IMR-90 (cell line): ENCODE measurements around the gene PINLYP. TPM values are rescaled to one million over a fixed set of nuclear protein-coding genes. Genes with fewer than 3 reads are reported as not detected.
A peak's percentile ranks its signal among the peaks of the same experiment; 100 is the strongest.

Experiments
- ATAC-seq: fragments of 200-7000 bp; cut with Tn5 transposase; 2 replicates; pipeline ENCODE4 v1.9.1; 2020; ENCODE audit warnings: low read depth, mild to moderate bottlenecking, moderate library complexity
- BruUV-seq: library from RNA; stranded (reverse); fragments of 400-500 nt; replicated peaks from 2 replicates; lab custom pipeline; 2021; lab: Mats Ljungman, UMichigan
- CTCF ChIA-PET: fragments of 300-600 bp; formaldehyde crosslinking; extraction: SDS; loops from one replicate; lab custom pipeline; 2021; ENCODE audit warnings: antibody characterized with exemption; lab: Yijun Ruan, JAX
- POLR2A ChIA-PET: fragments of 300-600 bp; sonication (Branson Sonifier 250); formaldehyde crosslinking; loops from one replicate; lab custom pipeline; 2022; ENCODE audit warnings: antibody characterized with exemption; ENCODE audit not compliant: unreplicated experiment; lab: Charles Lee
- DNase-seq: peaks from one replicate; pipeline ENCODE4 v3.0.0; 2013
- H2AFZ ChIP-seq: replicated peaks from 2 replicates; pipeline ENCODE3; 2013; ENCODE audit warnings: low read length, mild to moderate bottlenecking; ENCODE audit not compliant: poor library complexity
- H2AK5ac ChIP-seq: 2 replicates; pipeline ENCODE4 v1.6.1; 2013; ENCODE audit warnings: low read depth, low read length, inconsistent platforms
- H2AK9ac ChIP-seq: replicated peaks from 2 replicates; pipeline ENCODE3; 2013; ENCODE audit warnings: mild to moderate bottlenecking, low read depth, low read length, moderate library complexity; ENCODE audit not compliant: poor library complexity
- H2BK120ac ChIP-seq: 2 replicates; pipeline ENCODE4 v1.6.1; 2013; ENCODE audit warnings: low read depth, low read length, inconsistent platforms
- H2BK15ac ChIP-seq: 3 replicates; pipeline ENCODE4 v1.6.1; 2013; ENCODE audit warnings: low read depth, low read length, inconsistent platforms
- H2BK20ac ChIP-seq: 2 replicates; pipeline ENCODE4 v1.6.1; 2013; ENCODE audit warnings: low read depth, mild to moderate bottlenecking, inconsistent platforms, low read length, moderate library complexity
- H2BK5ac ChIP-seq: 2 replicates; pipeline ENCODE4 v1.6.1; 2013; ENCODE audit warnings: mild to moderate bottlenecking, low read depth, low read length, inconsistent platforms; ENCODE audit not compliant: poor library complexity, severe bottlenecking
- H3K14ac ChIP-seq: replicated peaks from 2 replicates; pipeline ENCODE4 v1.6.1; 2013; ENCODE audit warnings: low read depth, low read length, inconsistent platforms
- H3K18ac ChIP-seq: 2 replicates; pipeline ENCODE4 v1.6.1; 2013; ENCODE audit warnings: low read depth, low read length, control low read depth
- H3K23ac ChIP-seq: 2 replicates; pipeline ENCODE4 v1.6.1; 2013; ENCODE audit warnings: low read depth, low read length, inconsistent platforms
- H3K27ac ChIP-seq: 2 replicates; pipeline ENCODE4 v1.5.1; 2013; ENCODE audit warnings: mild to moderate bottlenecking, control low read depth, low read length; ENCODE audit not compliant: insufficient read depth
- H3K27me3 ChIP-seq: 2 replicates; pipeline ENCODE4 v1.6.1; 2013; ENCODE audit warnings: low read length; ENCODE audit not compliant: control insufficient read depth, insufficient read depth
- H3K36me3 ChIP-seq: 2 replicates; pipeline ENCODE4 v1.6.1; 2013; ENCODE audit warnings: low read length, mixed read lengths; ENCODE audit not compliant: control insufficient read depth, insufficient read depth
- H3K4ac ChIP-seq: 2 replicates; pipeline ENCODE4 v1.6.1; 2013; ENCODE audit warnings: low read depth, low read length, inconsistent platforms
- H3K4me1 ChIP-seq: 2 replicates; pipeline ENCODE4 v1.6.1; 2013; ENCODE audit warnings: low read length, mixed read lengths; ENCODE audit not compliant: control insufficient read depth, insufficient read depth
- H3K4me2 ChIP-seq: 2 replicates; pipeline ENCODE4 v1.6.1; 2013; ENCODE audit warnings: low read depth, mild to moderate bottlenecking, control low read depth, low read length, moderate library complexity
- H3K4me3 ChIP-seq: 2 replicates; pipeline ENCODE4 v1.5.1; 2013; ENCODE audit warnings: low read depth, mild to moderate bottlenecking, control low read depth, low read length, moderate library complexity; ENCODE audit not compliant: insufficient read depth
- H3K56ac ChIP-seq: 2 replicates; pipeline ENCODE4 v1.6.1; 2013; ENCODE audit warnings: low read length, inconsistent platforms; ENCODE audit not compliant: insufficient read depth; ENCODE audit errors: extremely low read depth
- H3K79me1 ChIP-seq, 2 experiments: 2 replicates each; pipeline ENCODE4 v1.6.1; 2013; ENCODE audit warnings: low read length in 2 of 2, inconsistent platforms in 1 of 2, low read depth in 1 of 2
- H3K9ac ChIP-seq: 2 replicates; pipeline ENCODE4 v1.6.1; 2013; ENCODE audit warnings: low read depth, low read length, control low read depth
- H3K9me1 ChIP-seq: 2 replicates; pipeline ENCODE4 v1.6.1; 2013; ENCODE audit warnings: low read length, inconsistent platforms; ENCODE audit not compliant: insufficient read depth
- H3K9me3 ChIP-seq: 2 replicates; pipeline ENCODE4 v1.6.1; 2013; ENCODE audit warnings: low read length; ENCODE audit not compliant: control insufficient read depth, insufficient read depth
- H4K20me1 ChIP-seq: 2 replicates; pipeline ENCODE4 v1.6.1; 2013; ENCODE audit warnings: low read length, inconsistent platforms; ENCODE audit not compliant: insufficient read depth
- H4K5ac ChIP-seq: 2 replicates; pipeline ENCODE4 v1.6.1; 2013; ENCODE audit warnings: mild to moderate bottlenecking, low read depth, low read length, control low read depth
- H4K8ac ChIP-seq, 2 experiments: 2 replicates each; pipeline ENCODE4 v1.6.1; 2013; ENCODE audit warnings: low read depth in 2 of 2, low read length in 2 of 2, control low read depth in 1 of 2, inconsistent platforms in 1 of 2
- H4K91ac ChIP-seq: 2 replicates; pipeline ENCODE4 v1.6.1; 2013; ENCODE audit warnings: low read depth, low read length, inconsistent platforms; ENCODE audit not compliant: insufficient read depth
- BHLHE40 ChIP-seq: fragments of 150-350 bp; IDR thresholded peaks from 2 replicates; pipeline ENCODE4 v1.6.1; 2016; ENCODE audit warnings: mild to moderate bottlenecking, low read depth, low read length
- CHD1 ChIP-seq: IDR thresholded peaks from 2 replicates; pipeline ENCODE4 v1.6.1; 2012; ENCODE audit warnings: low read depth, low read length, improper control_type of control experiment
- FOS ChIP-seq: fragments of 150-350 bp; IDR thresholded peaks from 2 replicates; pipeline ENCODE4 v1.6.1; 2016; ENCODE audit warnings: low read depth, low read length
- MAZ ChIP-seq: IDR thresholded peaks from 2 replicates; pipeline ENCODE4 v1.6.1; 2012; ENCODE audit warnings: low read depth, mild to moderate bottlenecking, low read length, improper control_type of control experiment, moderate library complexity, borderline replicate concordance
- NFE2L2 ChIP-seq: fragments of 150-350 bp; IDR thresholded peaks from 2 replicates; pipeline ENCODE4 v1.6.1; 2016; ENCODE audit warnings: low read depth, mild to moderate bottlenecking, low read length
- RAD21 ChIP-seq: IDR thresholded peaks from 2 replicates; pipeline ENCODE4 v1.6.1; 2012; ENCODE audit warnings: low read length, improper control_type of control experiment
- RCOR1 ChIP-seq: IDR thresholded peaks from 2 replicates; pipeline ENCODE4 v1.6.1; 2012; ENCODE audit warnings: mild to moderate bottlenecking, low read length, improper control_type of control experiment; ENCODE audit not compliant: insufficient replicate concordance
- RFX5 ChIP-seq: IDR thresholded peaks from 2 replicates; pipeline ENCODE4 v1.8.0; 2012; ENCODE audit warnings: low read depth, mild to moderate bottlenecking, low read length, moderate library complexity
- WGBS, 2 experiments: methylation state at CpG; one replicate each; pipeline versions ENCODE4 v1.1.5 to v1.1.7; 2013; ENCODE audit warnings: missing lambda C conversion rate in 2 of 2; ENCODE audit not compliant: insufficient read length in 1 of 2; ENCODE audit errors: extremely low coverage in 2 of 2; 5-methylcytosine and 5-hydroxymethylcytosine counted together
- dilution Hi-C: fragments of 300-500 bp; cut with HindIII; formaldehyde crosslinking; loops from one replicate; pipeline ENCODE4 v1.14.3; 2018; ENCODE audit warnings: low sequenced_read_pairs; ENCODE audit not compliant: unreplicated experiment
- in situ Hi-C: fragments of 300-500 bp; cut with MboI; formaldehyde crosslinking; loops from 3 replicates; pipeline ENCODE4 v1.14.3; 2019; ENCODE audit warnings: low sequenced_read_pairs, inconsistent platforms, mixed read lengths
- intact Hi-C: fragments of 100-400 bp; cut with micrococcal nuclease; formaldehyde crosslinking; loops from 2 replicates; pipeline ENCODE4 v1.10.0; 2022
- polyA plus RNA-seq, 3 experiments: library from polyadenylated mRNA; depleted of rRNA; stranded (reverse); fragments of >200 nt; gene quantifications; 2 replicates each; pipeline ENCODE4 v1.2.3, GENCODE V29; 2012; ENCODE audit warnings: low replicate concordance in 1 of 3
- total RNA-seq: library from RNA; depleted of rRNA; stranded (reverse); fragments of >200 nt; gene quantifications from 2 replicates; pipeline ENCODE4 v1.2.3, GENCODE V29; 2012
- TF ChIP-seq, protein P1 (sequence below): conservative IDR thresholded peaks from 2 replicates; pipeline ENCODE4 v1.5.1; 2012; ENCODE audit warnings: mild to moderate bottlenecking, low read depth, low read length, improper control_type of control experiment
- TF ChIP-seq, protein P2 (sequence below): fragments of 150-350 bp; IDR thresholded peaks from 2 replicates; pipeline ENCODE4 v1.6.1; 2017; ENCODE audit warnings: mild to moderate bottlenecking, antibody characterized with exemption, low read length, low read depth

PINLYP gene
- total and polyA plus RNA-seq, 2 of the 4 experiments (the other 2 are of a cell fraction) = 0.54 to 1.4 TPM

- TF ChIP-seq MAZ = no peak
Observed at GRCh38 chr19:43623889-43624670, 48.5 kb downstream of the PINLYP start (continued).

GRCh38 chr19:43624933-43625332 is 49.3 kb downstream of the PINLYP start:
- DNase-seq (peak; percentile 8), ATAC-seq (no peak)
- 30% methylated on average over 2 of the region's 30 CpGs; no CpG with 5 or more reads in 1 of the 2 experiments for WGBS, 2 experiments
- Histone ChIP-seq H3K4ac (no peak overlapping the region), H2BK120ac (no peak overlapping the region), H3K9me1 (0 out of 2 replicates have a peak, but pooled peaks cover 3% of the 10 kb centered on the region), H3K4me3 (no peak overlapping the region), H4K5ac (no peak overlapping the region), H2AK5ac (no peak overlapping the region), H2BK5ac (no peak overlapping the region), H4K8ac (no peak overlapping the region), H3K27me3 (no peaks in the 10 kb centered on the region), H3K4me1 (peaks cover 3% of the 10 kb centered on the region), H4K20me1 (no peaks in the 10 kb centered on the region), H4K91ac (no peak overlapping the region), H3K9ac (no peak overlapping the region), H3K56ac (no peak overlapping the region), H3K27ac (no peak overlapping the region), H2BK20ac (no peak overlapping the region), H2BK15ac (no peak overlapping the region), H3K36me3 (no peaks in the 10 kb centered on the region), H3K4me2 (no peak overlapping the region), H2AK9ac (no peak overlapping the region), H3K23ac (no peak overlapping the region), H3K18ac (no peak overlapping the region), H3K79me1 (peaks cover 8 to 12% of the 10 kb centered on the region in 2 experiments; a peak in 3 of 4 replicates), H3K14ac (no peak overlapping the region), H2AFZ (no peak overlapping the region), H3K9me3 (no peaks in the 10 kb centered on the region)
- dilution Hi-C loops = no loop called here
- CTCF ChIA-PET = no interaction called here
- BruUV-seq = no TSS peak
- intact Hi-C loops = no loop called here
- TF ChIP-seq RFX5 = no peak
- TF ChIP-seq BHLHE40 = no peak
- TF ChIP-seq, protein P1, sequence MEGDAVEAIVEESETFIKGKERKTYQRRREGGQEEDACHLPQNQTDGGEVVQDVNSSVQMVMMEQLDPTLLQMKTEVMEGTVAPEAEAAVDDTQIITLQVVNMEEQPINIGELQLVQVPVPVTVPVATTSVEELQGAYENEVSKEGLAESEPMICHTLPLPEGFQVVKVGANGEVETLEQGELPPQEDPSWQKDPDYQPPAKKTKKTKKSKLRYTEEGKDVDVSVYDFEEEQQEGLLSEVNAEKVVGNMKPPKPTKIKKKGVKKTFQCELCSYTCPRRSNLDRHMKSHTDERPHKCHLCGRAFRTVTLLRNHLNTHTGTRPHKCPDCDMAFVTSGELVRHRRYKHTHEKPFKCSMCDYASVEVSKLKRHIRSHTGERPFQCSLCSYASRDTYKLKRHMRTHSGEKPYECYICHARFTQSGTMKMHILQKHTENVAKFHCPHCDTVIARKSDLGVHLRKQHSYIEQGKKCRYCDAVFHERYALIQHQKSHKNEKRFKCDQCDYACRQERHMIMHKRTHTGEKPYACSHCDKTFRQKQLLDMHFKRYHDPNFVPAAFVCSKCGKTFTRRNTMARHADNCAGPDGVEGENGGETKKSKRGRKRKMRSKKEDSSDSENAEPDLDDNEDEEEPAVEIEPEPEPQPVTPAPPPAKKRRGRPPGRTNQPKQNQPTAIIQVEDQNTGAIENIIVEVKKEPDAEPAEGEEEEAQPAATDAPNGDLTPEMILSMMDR = no peak
- TF ChIP-seq RCOR1 = no peak
- TF ChIP-seq, protein P2, sequence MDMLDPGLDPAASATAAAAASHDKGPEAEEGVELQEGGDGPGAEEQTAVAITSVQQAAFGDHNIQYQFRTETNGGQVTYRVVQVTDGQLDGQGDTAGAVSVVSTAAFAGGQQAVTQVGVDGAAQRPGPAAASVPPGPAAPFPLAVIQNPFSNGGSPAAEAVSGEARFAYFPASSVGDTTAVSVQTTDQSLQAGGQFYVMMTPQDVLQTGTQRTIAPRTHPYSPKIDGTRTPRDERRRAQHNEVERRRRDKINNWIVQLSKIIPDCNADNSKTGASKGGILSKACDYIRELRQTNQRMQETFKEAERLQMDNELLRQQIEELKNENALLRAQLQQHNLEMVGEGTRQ = no peak
- TF ChIP-seq FOS = no peak
- TF ChIP-seq NFE2L2 = no peak
- TF ChIP-seq RAD21 = no peak
- no peak for TF ChIP-seq CHD1
- TF ChIP-seq MAZ = no peak
- POLR2A ChIA-PET = no interaction called here
- in situ Hi-C loops = no loop called here
